Ovary (tissue), 9 donors: ENCODE results near the gene KRT32. TPM values are rescaled to one million over a fixed set of nuclear protein-coding genes. Genes with fewer than 3 reads are reported as not detected.

ENCODE experiments used
- DNase-seq, 5 donors: peaks; one replicate each; pipeline ENCODE4 v3.0.0-alpha.2; 2019 to 2020
- H3K27ac ChIP-seq, 2 donors: fragments of 200-600 bp; one replicate each; pipeline versions ENCODE4 v1.5.1 to v1.8.0; 2019 to 2022
- H3K27me3 ChIP-seq: fragments of 200-600 bp; one replicate; pipeline ENCODE4 v1.8.0; 2022
- H3K36me3 ChIP-seq: fragments of 200-600 bp; sonication (generic); one replicate; pipeline ENCODE4 v1.5.1; 2019
- H3K4me1 ChIP-seq: one replicate; pipeline ENCODE4 v1.8.1; 2013; ENCODE audit warnings: mild to moderate bottlenecking, moderate library complexity; ENCODE audit not compliant: insufficient read depth
- H3K4me3 ChIP-seq: fragments of 200-600 bp; sonication (generic); one replicate; pipeline ENCODE4 v1.5.1; 2017
- H3K9me3 ChIP-seq, 2 donors: fragments of 200-600 bp in 1 of 2; sonication (generic) in 1 of 2; one replicate each; pipeline versions ENCODE4 v1.5.1 to v1.8.1; 2013 to 2019; ENCODE audit warnings: mild to moderate bottlenecking in 1 of 2, moderate library complexity in 1 of 2
- EP300 ChIP-seq: sonication (generic); formaldehyde crosslinking; IDR thresholded peaks from one replicate; pipeline ENCODE4 v1.6.1; 2017; ENCODE audit warnings: antibody characterized with exemption
- POLR2A ChIP-seq: fragments of 450-650 bp; IDR thresholded peaks from one replicate; pipeline ENCODE4 v1.6.1; 2017; ENCODE audit warnings: antibody characterized with exemption, mild to moderate bottlenecking, moderate library complexity
- WGBS, 3 donors: extraction: QIAGEN DNeasy Blood & Tissue Kit in 1 of 3; methylation state at CpG; one replicate each; pipeline versions ENCODE4 v1.1.5 to v1.1.7; 2013 to 2017; 5-methylcytosine and 5-hydroxymethylcytosine counted together
- intact Hi-C, 4 donors: fragments of 100-400 bp; cut with DNase I; formaldehyde crosslinking; loops; one replicate each; pipeline versions ENCODE4 v1.11.0 to v1.15.1; 2022 to 2023
- polyA plus RNA-seq, 2 donors: library from polyadenylated mRNA; stranded (reverse); fragments of 200-250 nt in 1 of 2; fragments of 350-450 nt in 1 of 2; fragmentation: Illumina TruSeq in 1 of 2; extraction: RNeasy Lipid Tissue Mini Kit (QIAGEN cat#74804) in 1 of 2; gene quantifications; one replicate each; pipeline ENCODE4 v1.2.3, GENCODE V29; 2013 to 2014
- total RNA-seq, 7 donors: library from RNA; depleted of rRNA in 2 of 7; stranded (reverse); fragments of >200 nt in 2 of 7; fragmentation: NEBNext Ultra II Directional in 3 of 7; extraction: Animal tissue kit (Norgen Biotek cat#: 25700) in 3 of 7; gene quantifications; one replicate each; pipeline versions ENCODE4 v1.1.0 to v1.2.4, GENCODE V29; 2016 to 2023
- TF ChIP-seq, protein P1 (sequence below), 3 donors: fragments of 450-650 bp in 2 of 3; fragments of 200-600 bp in 1 of 3; IDR thresholded peaks; one replicate each; pipeline versions ENCODE4 v1.5.1 to v1.8.0; 2016 to 2022; ENCODE audit warnings: antibody characterized with exemption in 3 of 3, mild to moderate bottlenecking in 1 of 3
- donor health status: DM: no; HTN: no; CAD: no; lungs with moderate emphysema.
- donor health status: DM: no; HTN: no; CAD: no.
- donor health status: Bipolar disorder and iron deficiency.
- donor health status: DM: yes; HTN: yes; CAD: no.
- donor health status: DM: no; HTN: no; CAD: no.
- donor health status: DM: yes; HTN: yes; CAD: no.

KRT32 gene
- total and polyA plus RNA-seq, 9 donors: 0.18 to 0.33 (median 0.20) TPM; not detected in 6

DNA sequence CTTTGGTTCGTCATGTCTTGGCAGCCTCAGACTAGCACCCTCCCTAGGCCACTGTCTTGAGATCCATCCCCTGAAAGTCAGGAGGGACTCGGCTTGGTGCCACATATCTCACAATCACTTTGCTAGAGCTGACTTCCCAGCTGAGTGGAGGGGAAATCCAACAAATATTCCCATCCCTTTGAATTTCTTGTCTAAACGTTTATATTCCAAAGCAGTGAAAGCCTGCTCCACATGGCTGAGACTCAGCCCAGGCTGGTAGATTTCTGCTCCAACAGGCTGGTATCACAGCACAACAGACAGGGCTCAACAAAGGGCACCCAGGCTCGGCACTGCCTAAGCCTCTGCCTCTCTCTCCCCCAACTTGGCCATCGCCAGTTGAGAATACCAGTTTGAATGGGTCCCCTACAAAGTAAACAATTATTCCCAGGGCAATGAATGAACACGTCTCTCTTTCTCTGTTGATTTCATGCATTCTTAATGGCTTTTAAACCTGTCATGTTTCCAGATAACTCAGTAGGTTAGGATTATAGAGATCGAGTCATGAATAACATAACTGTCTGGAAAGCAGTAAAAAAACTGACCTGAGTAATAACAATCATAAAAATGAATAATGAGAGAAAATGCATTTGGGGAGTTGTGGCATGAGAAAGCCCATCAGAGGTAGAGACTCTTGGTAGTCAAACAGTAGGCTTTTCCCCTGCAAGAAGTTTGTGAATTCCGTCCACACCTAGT lies 37.2 kb upstream of the KRT32 start:
- H3K36me3 ChIP-seq: no peaks in the 10 kb centered on the region
- no peak for DNase-seq
- TF ChIP-seq, protein P1, sequence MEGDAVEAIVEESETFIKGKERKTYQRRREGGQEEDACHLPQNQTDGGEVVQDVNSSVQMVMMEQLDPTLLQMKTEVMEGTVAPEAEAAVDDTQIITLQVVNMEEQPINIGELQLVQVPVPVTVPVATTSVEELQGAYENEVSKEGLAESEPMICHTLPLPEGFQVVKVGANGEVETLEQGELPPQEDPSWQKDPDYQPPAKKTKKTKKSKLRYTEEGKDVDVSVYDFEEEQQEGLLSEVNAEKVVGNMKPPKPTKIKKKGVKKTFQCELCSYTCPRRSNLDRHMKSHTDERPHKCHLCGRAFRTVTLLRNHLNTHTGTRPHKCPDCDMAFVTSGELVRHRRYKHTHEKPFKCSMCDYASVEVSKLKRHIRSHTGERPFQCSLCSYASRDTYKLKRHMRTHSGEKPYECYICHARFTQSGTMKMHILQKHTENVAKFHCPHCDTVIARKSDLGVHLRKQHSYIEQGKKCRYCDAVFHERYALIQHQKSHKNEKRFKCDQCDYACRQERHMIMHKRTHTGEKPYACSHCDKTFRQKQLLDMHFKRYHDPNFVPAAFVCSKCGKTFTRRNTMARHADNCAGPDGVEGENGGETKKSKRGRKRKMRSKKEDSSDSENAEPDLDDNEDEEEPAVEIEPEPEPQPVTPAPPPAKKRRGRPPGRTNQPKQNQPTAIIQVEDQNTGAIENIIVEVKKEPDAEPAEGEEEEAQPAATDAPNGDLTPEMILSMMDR (IDR thresholded peaks at IDR 0.05): no peak
- TF ChIP-seq EP300 (no peak), POLR2A (no peak)
- no peak overlapping the region for H3K4me3 ChIP-seq
- no peaks in the 10 kb centered on the region for H3K9me3 ChIP-seq
- 62 to 79% (median 77%) methylated on average over 8 of the region's 8 CpGs for WGBS, 3 donors
- intact Hi-C loops: no loop called here
- no peaks in the 10 kb centered on the region for H3K4me1 ChIP-seq
- H3K27ac ChIP-seq: no peak overlapping the region
- H3K27me3 ChIP-seq: no peaks in the 10 kb centered on the region

DNA sequence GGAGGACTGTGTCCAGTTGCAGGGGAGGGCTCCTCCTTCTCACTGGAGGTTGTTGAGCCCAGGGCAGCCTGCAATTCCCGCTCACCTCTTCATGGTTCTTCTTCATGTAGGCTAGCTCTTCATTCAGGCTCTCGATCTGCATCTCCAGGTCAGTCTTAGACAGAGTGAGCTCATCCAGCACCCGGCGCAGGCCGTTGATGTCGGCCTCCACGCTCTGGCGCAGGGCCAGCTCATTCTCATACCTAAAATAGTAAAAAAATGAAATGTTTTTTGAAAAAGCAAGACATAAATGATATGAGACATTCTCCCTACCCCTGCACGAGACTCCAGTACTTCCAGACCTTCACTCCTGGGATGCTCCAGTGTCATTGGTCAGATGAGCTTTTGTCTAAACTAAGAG lies 36.0 kb upstream of the KRT32 start:
- Histone ChIP-seq H3K27me3 (no peaks in the 10 kb centered on the region), H3K27ac (no peak overlapping the region)
- intact Hi-C loops: no loop called here

DNA sequence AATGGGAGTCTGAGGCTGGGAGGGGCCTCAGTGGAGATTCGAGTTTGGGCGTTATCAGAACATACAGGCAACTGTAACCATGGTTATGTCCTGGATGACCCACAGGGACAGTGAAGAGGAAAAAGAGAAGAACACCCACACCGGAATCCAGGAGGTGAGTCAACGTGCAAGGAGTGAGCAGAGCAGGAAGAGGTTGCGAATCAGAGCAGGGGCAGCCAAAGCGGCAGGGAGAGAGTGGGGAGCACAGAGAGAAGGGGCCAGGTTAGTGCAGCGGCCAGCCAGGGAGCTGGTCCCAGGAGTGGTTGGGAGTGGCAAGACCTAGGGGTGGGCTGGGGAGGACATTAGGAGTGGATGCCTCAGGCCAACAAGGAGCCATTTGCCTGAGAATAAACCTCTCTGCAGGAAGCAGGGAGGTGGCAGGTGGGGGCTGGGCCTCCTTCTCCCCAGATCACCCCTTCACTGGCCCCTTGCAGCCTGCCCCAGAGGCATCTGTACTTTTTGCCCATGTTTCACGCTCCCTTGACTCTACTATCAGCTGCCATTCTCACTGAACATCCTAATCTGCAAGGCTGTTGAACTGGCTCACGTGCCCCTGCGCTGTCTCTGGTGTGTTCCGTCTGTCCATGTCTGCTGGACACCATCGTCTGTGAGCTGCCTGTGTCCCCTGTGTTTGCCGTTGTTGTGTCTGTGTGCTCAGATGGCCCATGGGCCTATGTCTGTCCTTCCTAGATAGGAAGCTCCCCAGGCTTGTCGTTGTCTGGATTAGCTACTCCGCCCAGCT lies 33.1 kb upstream of the KRT32 start:
- DNase-seq: no peak
- TF ChIP-seq EP300: no peak
- TF ChIP-seq, protein P1 (IDR thresholded peaks at IDR 0.05): no peak
- no peak for TF ChIP-seq POLR2A
- 77 to 79% (median 79%) methylated on average over 15 of the region's 15 CpGs for WGBS, 3 donors
- no peak overlapping the region for H3K4me3 ChIP-seq
- H3K27me3 ChIP-seq: no peaks in the 10 kb centered on the region
- H3K9me3 ChIP-seq: no peaks in the 10 kb centered on the region
- intact Hi-C loops: no loop called here
- H3K36me3 ChIP-seq: no peaks in the 10 kb centered on the region
- peaks cover 3% of the 10 kb centered on the region for H3K4me1 ChIP-seq
- H3K27ac ChIP-seq: no peak overlapping the region

More for the DNA sequence above, 36.0 kb upstream of the KRT32 start:
- Histone ChIP-seq H3K4me1 (no peaks in the 10 kb centered on the region), H3K9me3 (no peaks in the 10 kb centered on the region), H3K36me3 (no peaks in the 10 kb centered on the region), H3K4me3 (no peak overlapping the region)
- no peak for DNase-seq
- TF ChIP-seq, protein P1 (IDR thresholded peaks at IDR 0.05): no peak
- TF ChIP-seq POLR2A (no peak), EP300 (no peak)
- 44 to 67% (median 55%) methylated on average over 9 of the region's 9 CpGs for WGBS, 3 donors

DNA sequence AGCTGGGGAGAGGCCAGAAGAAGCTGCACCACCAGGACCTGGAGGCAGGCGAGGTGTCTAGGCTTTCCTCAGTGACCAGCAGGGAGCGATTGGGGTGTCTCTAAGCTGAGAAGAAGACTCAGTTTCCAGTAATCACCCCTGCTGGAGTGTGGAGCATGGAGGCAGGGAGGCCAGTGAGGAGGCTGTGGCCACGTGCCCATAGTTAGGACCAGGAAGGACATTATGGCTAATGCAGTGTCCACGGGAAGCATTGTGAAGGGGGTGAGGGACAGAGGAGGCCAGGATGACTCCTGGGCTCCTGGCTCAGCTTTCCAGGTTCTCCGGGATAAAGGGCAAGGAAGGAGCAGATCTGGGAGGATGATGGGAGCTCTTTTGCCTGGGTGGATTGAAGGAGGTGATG lies 32.5 kb upstream of the KRT32 start:
- DNase-seq: no peak
- 89 to 95% (median 92%) methylated on average over 5 of the region's 5 CpGs for WGBS, 3 donors
- TF ChIP-seq EP300 (no peak), POLR2A (no peak)
- TF ChIP-seq, protein P1 (IDR thresholded peaks at IDR 0.05): no peak

More for the DNA sequence above, 32.5 kb upstream of the KRT32 start:
- no peak overlapping the region for H3K4me3 ChIP-seq
- peaks cover 3% of the 10 kb centered on the region for H3K4me1 ChIP-seq
- no peaks in the 10 kb centered on the region for H3K36me3 ChIP-seq
- no peak overlapping the region for H3K27ac ChIP-seq
- H3K9me3 ChIP-seq: no peaks in the 10 kb centered on the region
- no peaks in the 10 kb centered on the region for H3K27me3 ChIP-seq
- intact Hi-C loops: no loop called here
